ENCODE measurements around the gene LPIN1.

LPIN1 gene

DNA sequence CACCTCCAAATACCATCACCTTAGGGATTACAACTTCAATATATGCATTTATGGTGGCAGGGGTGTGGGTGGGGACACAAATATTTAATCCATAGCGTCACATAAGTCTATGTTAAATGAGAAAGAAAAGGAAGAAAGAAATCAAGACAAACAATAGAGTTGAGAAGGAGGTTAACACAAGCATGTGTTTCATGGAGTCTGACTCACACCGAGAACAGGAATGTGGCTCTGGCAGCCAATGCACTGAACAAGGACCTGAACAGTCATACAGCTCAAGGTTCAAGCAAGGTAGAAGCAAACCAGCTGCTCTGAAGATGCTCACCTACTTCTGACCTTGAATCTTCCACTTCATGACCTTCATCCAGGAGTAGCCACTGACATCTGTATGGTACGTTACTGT lies 36.2 kb upstream of the LPIN1 start:
- TF ChIP-seq GATA2 (IDR thresholded peaks at IDR 0.05; ENCODE audit: low read depth, low read length) (no peak), GATA3 (IDR thresholded peaks at IDR 0.05; ENCODE audit: low read depth, low read length) (no peak)

GRCh38 chr2:11710632-11711353 lies 35.6 kb upstream of the LPIN1 start:
- TF ChIP-seq GATA3 (IDR thresholded peaks at IDR 0.05; ENCODE audit: low read depth, low read length), result no peak
- no peak for TF ChIP-seq GATA2 (IDR thresholded peaks at IDR 0.05; ENCODE audit: low read depth, low read length)

- no peak for TF ChIP-seq GATA2 (IDR thresholded peaks at IDR 0.05; ENCODE audit: low read depth, low read length)
- TF ChIP-seq GATA3 (IDR thresholded peaks at IDR 0.05; ENCODE audit: low read depth, low read length), result no peak
Measured at GRCh38 chr2:11711354-11711716, 35.1 kb upstream of the LPIN1 start.

- TF ChIP-seq GATA3 (IDR thresholded peaks at IDR 0.05; ENCODE audit: low read depth, low read length), result no peak
Measured at GRCh38 chr2:11711751-11712150, 34.7 kb upstream of the LPIN1 start.

DNA sequence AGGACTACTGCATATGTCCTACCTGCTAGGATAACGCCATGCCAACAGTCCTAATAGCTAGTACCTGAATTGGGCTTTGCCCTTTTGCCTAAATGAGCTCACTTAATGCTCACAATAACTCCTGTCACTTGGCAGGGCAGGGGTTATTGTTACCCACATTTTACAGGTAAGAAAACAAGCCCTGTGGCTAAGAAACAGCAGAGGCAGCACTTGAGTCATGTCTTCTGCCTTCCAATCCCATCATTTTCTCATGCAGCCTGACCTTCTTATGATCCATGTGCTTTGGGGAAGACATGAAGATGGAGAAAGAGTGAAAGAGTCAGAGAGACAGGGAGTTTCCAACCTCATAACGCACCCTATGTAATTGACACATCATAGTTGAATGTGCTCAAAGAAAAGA lies 33.6 kb upstream of the LPIN1 start:
- TF ChIP-seq GATA3 (IDR thresholded peaks at IDR 0.05; ENCODE audit: low read depth, low read length) (no peak), GATA2 (IDR thresholded peaks at IDR 0.05; ENCODE audit: low read depth, low read length) (no peak)

DNA sequence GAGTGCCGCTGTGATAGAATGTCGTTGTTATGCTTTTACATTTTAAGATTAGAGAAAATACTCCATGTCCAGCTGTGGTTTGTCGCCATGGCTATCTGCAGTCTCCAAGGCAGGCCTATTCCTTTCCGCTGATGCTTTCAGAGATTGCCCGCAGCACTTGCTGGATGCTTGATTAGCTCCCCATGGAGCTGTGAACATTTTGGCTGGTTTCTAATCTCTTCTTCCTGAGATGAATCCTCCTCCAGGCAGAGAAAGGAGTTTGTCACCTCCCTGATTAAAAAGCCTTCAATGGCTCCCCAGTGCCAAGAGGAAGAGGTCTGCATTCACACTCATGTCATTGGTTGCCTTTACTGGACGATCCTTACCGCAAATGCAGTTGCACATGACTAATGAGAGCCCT lies 32.6 kb upstream of the LPIN1 start:
- TF ChIP-seq GATA3 (IDR thresholded peaks at IDR 0.05; ENCODE audit: low read depth, low read length) (no peak), GATA2 (IDR thresholded peaks at IDR 0.05; ENCODE audit: low read depth, low read length) (peak; percentile 39; the same call in 1 of the 2 replicates)

GRCh38 chr2:11715987-11716652 lies 30.3 kb upstream of the LPIN1 start:
- TF ChIP-seq GATA2 (IDR thresholded peaks at IDR 0.05; ENCODE audit: low read depth, low read length) (no peak), GATA3 (IDR thresholded peaks at IDR 0.05; ENCODE audit: low read depth, low read length) (no peak)

- TF ChIP-seq GATA2 (IDR thresholded peaks at IDR 0.05; ENCODE audit: low read depth, low read length) (no peak), GATA3 (IDR thresholded peaks at IDR 0.05; ENCODE audit: low read depth, low read length) (no peak)
Measured at GRCh38 chr2:11716689-11717321, 29.6 kb upstream of the LPIN1 start.

DNA sequence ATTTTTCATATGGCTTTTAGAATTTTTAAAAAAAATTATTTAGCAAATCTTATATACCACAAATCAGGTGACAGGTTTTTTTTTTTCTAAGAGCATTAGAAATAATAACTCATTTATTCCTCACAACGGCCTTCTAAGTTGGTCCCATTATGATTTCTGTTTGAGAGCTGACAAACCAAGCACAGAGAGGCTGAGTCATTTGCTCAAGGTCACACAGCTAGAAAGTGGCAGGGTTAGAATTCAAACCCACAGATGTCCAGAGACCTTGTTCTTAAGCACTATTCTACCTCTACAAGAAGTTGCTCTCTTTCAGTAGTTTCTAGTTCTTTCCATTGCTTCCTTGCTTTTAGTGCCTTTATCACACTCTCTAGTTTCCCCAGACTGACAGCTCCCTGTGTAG lies 28.8 kb upstream of the LPIN1 start:
- no peak for TF ChIP-seq GATA2 (IDR thresholded peaks at IDR 0.05; ENCODE audit: low read depth, low read length)
- no peak for TF ChIP-seq GATA3 (IDR thresholded peaks at IDR 0.05; ENCODE audit: low read depth, low read length)

DNA sequence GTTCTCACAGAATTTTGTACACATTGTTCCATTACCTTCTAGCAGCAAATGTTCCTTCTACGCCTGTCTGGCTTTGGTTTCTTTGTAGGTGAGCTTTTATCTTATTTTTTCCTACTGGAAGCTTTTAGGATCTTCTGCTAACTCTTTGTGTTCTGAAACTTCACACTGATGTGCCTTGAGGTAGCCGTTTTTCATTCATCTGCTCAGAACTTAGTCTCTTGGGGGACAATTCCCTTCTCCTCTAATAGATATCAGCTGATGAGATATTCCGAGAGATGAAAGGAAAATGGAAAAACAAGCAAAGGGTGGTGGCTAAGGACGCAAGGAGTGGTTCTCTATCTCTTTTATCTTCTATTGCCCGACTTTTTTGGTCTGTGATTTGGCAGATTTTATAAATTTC lies 27.8 kb upstream of the LPIN1 start:
- TF ChIP-seq GATA2 (IDR thresholded peaks at IDR 0.05; ENCODE audit: low read depth, low read length) (no peak), GATA3 (IDR thresholded peaks at IDR 0.05; ENCODE audit: low read depth, low read length) (no peak)

- peak; percentile 92 for TF ChIP-seq GATA2 (IDR thresholded peaks at IDR 0.05; ENCODE audit: low read depth, low read length)
- peak; percentile 90 for TF ChIP-seq GATA3 (IDR thresholded peaks at IDR 0.05; ENCODE audit: low read depth, low read length)
Measured at GRCh38 chr2:11719230-11719977, 27.0 kb upstream of the LPIN1 start.

GRCh38 chr2:11720752-11721151 lies 25.7 kb upstream of the LPIN1 start:
- TF ChIP-seq GATA2 (IDR thresholded peaks at IDR 0.05; ENCODE audit: low read depth, low read length), result peak; percentile 53
- no peak for TF ChIP-seq GATA3 (IDR thresholded peaks at IDR 0.05; ENCODE audit: low read depth, low read length)

GRCh38 chr2:11722292-11723060 lies 24.0 kb upstream of the LPIN1 start:
- TF ChIP-seq GATA2 (IDR thresholded peaks at IDR 0.05; ENCODE audit: low read depth, low read length) (no peak), GATA3 (IDR thresholded peaks at IDR 0.05; ENCODE audit: low read depth, low read length) (no peak)

DNA sequence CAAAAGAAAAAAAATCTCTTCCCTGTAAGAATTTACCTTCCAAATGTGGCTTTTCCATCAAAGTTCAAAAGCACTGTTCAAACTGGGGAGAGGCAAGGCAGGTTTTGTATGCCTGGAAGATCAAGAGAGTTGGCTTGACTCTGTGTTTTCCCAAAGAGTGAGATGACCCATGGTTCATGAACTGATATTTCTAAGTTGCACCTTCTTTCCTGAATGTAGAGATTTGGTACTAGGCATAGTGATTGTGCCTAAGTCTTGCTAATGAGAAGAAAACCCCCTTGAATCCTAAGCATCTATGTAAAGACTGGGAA lies 23.4 kb upstream of the LPIN1 start:
- TF ChIP-seq GATA2 (IDR thresholded peaks at IDR 0.05; ENCODE audit: low read depth, low read length) (no peak), GATA3 (IDR thresholded peaks at IDR 0.05; ENCODE audit: low read depth, low read length) (no peak)

Data from SH-SY5Y (cell line).